ENCODE results near the gene RBM5. TPM values are rescaled to one million over a fixed set of nuclear protein-coding genes. Genes with fewer than 3 reads are reported as not detected.

The RBM5 gene
- total RNA-seq, 1 donor from 2014 or later = 220 TPM

GRCh38 chr3:50158530-50159146 lies 69.9 kb downstream of the RBM5 start:
- no peak for DNase-seq (ENCODE audit: low spot score)

GRCh38 chr3:50160561-50160983 lies 71.9 kb downstream of the RBM5 start:
- no peak for DNase-seq (ENCODE audit: low spot score)

GRCh38 chr3:50161320-50161719 lies 72.6 kb downstream of the RBM5 start:
- DNase-seq (ENCODE audit: low spot score) = no peak

- no peak for DNase-seq (ENCODE audit: low spot score)
Measured at GRCh38 chr3:50162034-50162883, 73.5 kb downstream of the RBM5 start.

DNA sequence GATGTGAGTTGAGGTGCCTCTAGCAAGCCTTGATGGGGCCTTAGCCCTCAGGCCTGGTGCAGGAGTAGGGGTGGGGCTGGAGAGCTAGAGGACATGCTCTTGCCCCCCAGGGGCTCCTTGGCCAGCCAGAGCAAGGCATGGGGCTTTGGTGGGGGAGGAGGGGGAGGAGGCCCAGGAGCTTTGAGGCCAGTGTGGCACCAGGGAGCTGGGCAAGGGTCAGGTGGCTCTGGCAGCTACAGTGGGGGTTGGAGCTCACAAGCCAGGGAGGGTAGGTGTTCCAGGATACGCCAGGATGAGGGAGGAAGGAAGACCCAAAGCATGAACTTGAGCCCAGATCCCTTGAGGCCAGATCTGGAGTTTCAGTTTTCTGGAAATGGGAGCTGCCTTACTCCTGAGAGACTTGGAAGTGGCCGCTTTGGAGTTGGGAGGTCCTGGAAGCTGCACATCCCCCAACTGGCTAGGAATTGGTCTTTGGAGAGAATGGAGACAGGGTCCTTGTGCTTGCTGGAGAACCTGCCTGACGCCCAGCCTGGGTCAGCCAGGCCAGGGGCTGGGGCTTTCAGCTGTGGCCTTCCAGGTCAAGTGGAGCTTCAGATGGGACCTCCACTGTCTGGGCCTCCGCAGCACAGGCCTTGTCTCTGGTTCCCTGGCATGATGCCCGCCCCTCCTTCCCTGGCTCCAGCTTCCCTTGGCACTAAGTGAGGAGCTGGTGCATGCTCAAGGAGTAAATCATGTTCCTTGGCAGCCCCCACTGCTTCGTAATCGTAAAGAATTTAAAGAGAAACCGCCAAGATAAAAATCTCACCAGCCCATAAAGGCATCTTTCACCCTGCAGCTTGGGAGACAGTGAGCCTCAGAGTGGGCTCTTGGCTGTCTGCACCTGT lies 75.1 kb downstream of the RBM5 start:
- peak; percentile 90 for DNase-seq (ENCODE audit: low spot score)

GRCh38 chr3:50164481-50164880 lies 75.8 kb downstream of the RBM5 start:
- no peak for DNase-seq (ENCODE audit: low spot score)

DNA sequence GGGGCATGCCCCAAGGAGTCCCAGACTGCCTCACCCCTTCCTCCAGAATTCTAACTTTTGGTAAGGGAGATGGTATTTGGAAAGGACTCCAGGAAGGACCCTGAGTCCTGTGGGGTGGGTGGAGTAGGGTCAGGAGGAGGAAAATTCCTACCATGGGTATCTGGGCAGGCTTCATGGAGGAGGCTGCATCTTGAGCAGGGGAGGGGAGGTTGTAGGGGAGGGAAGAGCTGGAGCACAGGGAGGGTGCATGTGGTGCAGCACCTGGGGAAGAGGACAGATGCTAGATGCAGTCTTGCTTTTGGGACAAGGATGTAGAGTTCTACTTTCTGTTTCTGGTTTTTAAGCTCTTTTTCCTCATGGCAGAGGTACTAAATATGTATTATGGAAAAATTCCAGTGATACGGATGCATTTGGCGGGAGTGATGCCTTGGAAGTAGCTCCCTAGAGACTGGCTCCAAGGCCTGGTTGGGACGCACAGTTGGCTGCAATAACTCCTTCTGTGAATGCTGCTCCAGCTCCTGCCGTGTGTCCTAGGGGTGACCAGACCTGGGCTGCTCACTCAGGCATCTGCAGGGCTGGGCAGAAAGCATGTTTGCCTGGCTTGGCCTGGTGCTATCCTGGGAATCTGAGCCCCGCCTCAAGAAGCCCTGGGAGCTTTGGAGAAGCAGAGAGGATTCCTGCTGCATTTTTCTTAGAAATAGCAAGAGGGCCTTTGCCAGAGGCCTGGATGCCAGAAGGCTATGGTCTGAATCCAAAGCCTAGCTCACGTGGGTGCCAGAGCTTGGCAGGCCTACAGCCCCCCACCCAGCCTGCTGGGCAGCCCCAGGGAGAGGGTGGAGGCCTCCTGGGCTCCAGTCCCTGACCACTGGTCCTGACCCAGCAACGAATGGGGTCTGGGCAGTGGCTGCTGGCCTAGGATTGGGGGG lies 76.5 kb downstream of the RBM5 start:
- DNase-seq (ENCODE audit: low spot score) = no peak

DNA sequence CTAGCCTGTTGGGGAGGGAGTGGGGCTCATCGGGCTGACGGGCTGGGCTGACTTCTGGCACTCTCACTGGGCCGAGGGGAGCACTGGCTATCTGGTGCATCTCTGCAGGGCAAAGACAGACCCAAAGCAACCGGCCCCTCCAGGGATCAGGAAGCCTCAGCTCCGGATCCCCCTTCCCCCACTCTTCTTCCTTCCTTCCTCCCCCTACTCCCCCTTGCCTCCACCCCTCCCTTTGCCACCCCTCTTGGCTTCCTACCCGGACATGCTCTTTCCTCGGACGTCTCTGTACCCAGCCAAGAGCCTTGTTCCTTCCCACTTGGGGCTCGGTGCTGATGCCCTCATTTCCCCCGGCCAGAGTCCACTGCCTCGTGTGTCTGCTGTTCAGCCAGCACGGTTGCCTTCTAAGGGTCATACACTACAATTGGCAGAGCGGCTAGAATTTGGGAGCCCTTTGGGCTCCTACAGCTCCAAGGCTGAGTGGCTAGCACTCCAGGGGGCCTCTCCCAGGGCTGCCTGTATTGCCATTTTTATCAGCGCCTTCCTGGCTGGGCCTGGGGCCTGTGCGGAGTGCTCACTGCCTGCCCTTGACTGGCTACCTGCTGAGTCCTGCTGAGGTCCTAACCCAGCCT lies 77.3 kb downstream of the RBM5 start:
- DNase-seq (ENCODE audit: low spot score) = no peak

DNA sequence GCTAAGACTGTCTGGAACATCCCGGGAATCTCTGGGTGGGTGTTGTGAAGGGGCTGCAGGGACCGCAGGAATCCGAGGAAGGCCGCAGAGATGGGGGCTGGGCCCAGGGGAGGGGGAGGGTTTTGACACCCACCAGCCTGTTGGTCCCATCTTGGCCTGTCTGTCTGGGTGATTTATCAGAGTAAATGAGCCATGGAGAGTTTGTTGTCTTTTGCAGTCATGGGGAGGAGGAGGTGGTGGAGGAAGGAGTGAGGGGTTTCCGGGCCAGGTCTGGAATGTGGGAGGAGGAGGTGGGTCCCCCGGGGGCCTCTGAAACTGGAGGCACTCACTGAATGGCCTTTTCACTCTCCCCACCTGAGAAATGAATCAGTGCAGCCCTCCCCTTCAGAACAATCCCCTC lies 77.9 kb downstream of the RBM5 start:
- DNase-seq (ENCODE audit: low spot score) = no peak

DNA sequence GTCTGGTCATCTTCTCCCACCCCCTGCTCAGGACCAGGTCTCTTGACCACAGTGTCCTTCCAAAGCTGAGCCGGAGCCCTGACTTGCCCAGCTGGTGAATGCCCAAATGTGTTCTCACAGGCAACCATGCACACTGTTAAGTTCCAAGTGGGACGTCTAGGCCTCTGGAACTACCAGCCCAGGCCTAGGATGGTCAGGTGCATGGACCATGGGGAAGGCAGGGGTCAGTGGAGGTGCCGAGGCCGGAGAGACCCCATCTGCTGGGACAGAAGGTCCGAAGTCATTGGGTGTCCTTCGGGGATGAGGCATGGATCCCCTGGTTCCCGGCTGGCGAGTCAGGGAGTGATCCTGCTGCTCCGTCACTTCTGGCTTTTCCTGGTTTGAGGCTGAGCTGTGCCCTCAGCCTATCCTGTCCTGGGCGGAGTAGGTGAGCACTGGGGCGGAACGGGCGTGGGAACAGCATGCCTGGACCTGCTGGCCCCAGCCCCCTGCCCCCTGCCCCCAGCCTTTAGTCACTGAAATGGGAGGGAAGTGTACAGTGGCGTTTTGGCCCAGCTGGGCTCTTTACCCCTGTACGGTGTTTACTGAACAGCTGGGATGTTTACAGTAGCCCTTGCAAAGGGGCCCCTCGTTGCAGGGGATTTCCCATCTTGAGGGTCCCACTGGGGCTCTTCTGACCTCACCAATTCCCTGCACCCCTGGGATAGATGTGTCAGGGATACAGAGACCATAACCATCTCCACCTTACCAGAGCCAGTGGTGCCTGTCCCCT lies 78.5 kb downstream of the RBM5 start:
- DNase-seq (ENCODE audit: low spot score) = no peak

- DNase-seq (ENCODE audit: low spot score) = no peak
Measured at GRCh38 chr3:50167841-50168209, 79.1 kb downstream of the RBM5 start.

- DNase-seq (ENCODE audit: low spot score) = no peak
Measured at GRCh38 chr3:50168388-50168787, 79.7 kb downstream of the RBM5 start.

Other genes starting within 250 kb of the RBM5 start
- gene TRAIP, start 232.4 kb upstream of the RBM5 start, total RNA-seq = 2.0 TPM
- gene CAMKV, start 219.0 kb upstream of the RBM5 start, total RNA-seq = not detected
- gene MST1R, start 185.0 kb upstream of the RBM5 start, total RNA-seq = 39.2 TPM
- gene MON1A, start 159.1 kb upstream of the RBM5 start, total RNA-seq = 11.8 TPM
- 130 TPM for gene RBM6, start 148.8 kb upstream of the RBM5 start, total RNA-seq
- gene SEMA3F, start 66.4 kb downstream of the RBM5 start, total RNA-seq = 132 TPM
- gene GNAT1, start 102.7 kb downstream of the RBM5 start, total RNA-seq = not detected
- 0.34 TPM for gene SLC38A3, start 116.4 kb downstream of the RBM5 start, total RNA-seq
- gene GNAI2, start 147.3 kb downstream of the RBM5 start, total RNA-seq = 222 TPM
- 18.2 TPM for gene SEMA3B, start 180.2 kb downstream of the RBM5 start, total RNA-seq
- not detected for gene LSMEM2, start 190.2 kb downstream of the RBM5 start, total RNA-seq
- gene IFRD2, start 203.5 kb downstream of the RBM5 start, total RNA-seq = 104 TPM
- gene HYAL3, start 210.5 kb downstream of the RBM5 start, total RNA-seq = 1.8 TPM
- 10.7 TPM for gene NAA80, start 210.5 kb downstream of the RBM5 start, total RNA-seq
- 9.8 TPM for gene HYAL1, start 214.7 kb downstream of the RBM5 start, total RNA-seq
- 87.9 TPM for gene HYAL2, start 233.8 kb downstream of the RBM5 start, total RNA-seq
- gene TUSC2, start 239.3 kb downstream of the RBM5 start, total RNA-seq = 24.7 TPM